CD4-positive, alpha-beta T cell treated with Interleukin-15 for 1 hour (primary cell): ENCODE measurements around the gene KNDC1.

Source experiments
- DNase-seq: peaks from one replicate; pipeline ENCODE4 v3.0.0-alpha.2; 2020

KNDC1 gene

DNA sequence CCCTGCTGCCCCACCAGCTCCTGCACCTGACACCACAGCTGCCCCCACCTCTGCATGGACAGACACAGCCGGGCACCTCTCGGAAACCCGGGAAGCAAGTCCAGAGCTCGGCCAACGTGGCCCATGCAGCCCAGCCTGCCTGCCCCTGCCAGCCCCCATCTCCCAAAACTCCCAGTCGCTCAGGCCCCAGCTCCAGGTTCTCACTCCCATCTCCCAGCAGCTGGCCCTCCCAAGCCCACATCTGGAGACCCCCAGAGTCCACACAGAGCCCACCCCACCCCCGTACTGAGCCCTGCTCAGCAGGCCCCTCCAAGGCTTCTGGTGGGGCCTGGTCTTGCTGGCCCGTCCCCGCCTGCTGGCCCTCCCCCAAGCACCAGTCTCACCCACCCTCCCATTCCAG lies 37.8 kb downstream of the KNDC1 start:
- DNase-seq = no peak

DNA sequence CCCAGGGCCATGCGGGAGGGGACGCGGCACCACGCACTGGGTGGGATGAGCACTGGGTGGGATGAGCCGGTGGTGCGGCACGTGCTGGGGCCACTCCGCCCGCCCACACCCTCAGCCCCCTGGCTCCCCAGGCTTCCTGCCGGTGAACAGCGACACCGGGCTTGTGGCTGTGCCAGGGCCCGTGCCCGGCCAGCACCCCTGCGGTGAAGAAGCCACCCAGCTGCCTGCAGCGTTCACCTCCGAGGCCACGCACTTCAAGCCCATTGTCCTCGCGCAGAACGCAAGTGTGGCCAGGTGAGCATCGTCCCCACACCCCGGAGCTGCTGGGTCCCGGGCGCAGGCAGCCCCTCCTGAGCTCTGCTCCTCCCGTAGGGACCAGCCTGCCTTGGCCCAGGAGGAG lies 38.2 kb downstream of the KNDC1 start:
- DNase-seq = no peak

DNA sequence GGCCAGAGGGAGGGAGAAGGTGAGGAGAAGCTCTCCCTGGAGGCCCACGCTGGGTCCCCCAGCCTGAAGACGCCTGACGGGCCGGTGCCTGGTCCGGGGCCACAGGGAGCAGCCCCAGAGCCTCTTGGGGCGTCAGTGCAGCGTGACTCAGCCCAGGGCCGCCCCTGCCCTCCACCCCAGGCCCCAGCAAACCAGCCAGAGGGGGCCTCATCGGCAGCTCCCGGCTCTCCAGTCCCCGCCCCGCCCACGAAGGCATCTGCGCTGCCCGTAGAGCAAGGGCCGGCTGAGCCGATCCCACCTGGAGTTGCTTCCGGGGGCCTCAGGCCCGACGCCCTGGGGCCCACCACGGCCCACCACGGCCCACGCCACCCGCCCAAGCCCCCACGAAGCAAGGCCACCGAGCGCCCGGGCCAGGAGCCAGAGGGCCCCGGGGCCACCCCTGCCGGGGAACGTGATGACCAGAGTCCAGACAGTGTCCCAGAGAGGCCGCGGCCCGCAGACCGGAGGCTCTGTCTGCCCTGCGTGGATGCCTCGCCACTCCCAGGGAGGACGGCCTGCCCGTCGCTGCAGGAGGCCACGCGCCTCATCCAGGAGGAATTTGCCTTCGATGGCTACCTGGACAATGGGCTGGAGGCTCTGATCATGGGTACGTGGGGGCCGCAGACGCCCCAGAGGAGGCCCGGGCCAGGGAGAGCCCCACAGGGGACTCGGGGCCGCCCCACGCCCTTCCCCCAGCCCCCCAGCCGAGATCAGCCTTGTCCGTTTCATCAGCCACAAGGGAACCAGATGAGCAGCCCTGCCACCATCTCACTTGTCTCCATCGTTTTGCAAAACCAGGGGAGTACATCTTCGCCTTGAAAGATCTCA lies 38.8 kb downstream of the KNDC1 start:
- no peak for DNase-seq

DNA sequence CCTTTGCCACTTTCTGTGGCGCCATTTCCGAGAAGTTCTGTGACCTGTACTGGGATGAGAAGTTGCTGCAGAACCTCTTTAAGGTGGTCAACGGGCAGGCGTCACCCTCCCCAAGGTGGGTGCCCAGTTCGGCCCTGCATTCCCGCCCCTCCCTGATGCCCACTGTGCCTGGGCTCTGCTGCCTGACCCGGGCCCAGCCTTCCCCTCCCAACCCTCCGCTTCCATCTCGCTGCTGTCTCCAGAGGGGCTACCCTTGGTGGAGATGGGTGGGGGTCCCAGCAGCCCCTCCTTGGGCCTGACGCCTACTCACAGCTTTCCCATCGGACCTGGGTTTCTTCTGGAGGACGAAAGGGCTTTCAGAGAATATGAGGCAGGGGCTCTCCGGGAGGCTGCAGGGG lies 39.5 kb downstream of the KNDC1 start:
- no peak for DNase-seq

DNA sequence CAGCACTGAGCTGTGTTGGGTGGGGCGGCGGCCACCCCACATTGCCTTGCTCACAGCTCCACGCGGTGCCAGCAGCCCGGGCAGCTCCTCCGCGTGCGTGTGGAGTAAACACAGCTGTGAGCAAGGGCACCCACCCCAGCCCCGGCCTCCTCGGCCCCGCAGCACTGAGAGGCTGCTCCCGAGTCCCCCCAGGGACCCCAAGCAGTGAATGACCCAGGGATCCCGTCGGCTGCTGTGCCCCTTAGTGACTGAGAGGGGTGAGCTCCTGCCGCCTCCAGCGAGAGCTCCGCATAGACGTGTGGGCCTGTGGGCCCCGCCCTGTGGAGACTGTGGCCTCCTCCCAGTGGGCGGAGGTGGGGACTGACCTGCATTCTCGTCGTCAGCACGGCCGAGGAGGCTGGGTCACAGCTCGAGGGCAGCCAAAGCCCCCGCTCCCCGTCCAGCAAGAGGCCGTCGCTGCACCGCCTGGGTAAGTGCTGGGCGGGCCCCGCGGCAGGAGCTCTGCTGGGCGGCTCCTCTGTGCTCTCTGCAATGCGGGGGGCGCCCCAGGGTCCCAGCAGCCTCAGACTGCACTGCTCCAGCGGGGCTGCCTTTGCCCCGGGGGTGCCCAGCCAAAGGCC lies 40.1 kb downstream of the KNDC1 start:
- DNase-seq = no peak

DNA sequence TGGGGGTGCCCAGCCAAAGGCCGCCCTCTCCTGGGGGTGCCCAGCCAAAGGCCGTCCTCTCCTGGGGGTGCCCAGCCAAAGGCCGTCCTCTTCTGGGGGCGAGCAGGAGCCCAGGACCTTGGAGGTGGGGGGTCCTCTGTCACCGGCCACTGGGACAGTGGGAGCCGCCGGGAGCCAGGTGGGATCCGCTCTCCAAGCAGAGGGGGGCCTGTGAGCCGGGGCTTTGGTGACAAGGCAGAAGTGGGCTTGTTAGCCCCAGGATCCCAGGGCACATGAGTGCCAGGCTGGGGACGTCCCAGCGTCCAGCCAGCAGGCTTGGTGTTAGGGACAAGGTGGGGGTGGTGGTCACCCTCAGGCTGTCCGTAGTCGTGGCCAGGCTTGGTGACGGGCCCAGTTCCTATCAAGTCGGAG lies 40.6 kb downstream of the KNDC1 start:
- no peak for DNase-seq

DNA sequence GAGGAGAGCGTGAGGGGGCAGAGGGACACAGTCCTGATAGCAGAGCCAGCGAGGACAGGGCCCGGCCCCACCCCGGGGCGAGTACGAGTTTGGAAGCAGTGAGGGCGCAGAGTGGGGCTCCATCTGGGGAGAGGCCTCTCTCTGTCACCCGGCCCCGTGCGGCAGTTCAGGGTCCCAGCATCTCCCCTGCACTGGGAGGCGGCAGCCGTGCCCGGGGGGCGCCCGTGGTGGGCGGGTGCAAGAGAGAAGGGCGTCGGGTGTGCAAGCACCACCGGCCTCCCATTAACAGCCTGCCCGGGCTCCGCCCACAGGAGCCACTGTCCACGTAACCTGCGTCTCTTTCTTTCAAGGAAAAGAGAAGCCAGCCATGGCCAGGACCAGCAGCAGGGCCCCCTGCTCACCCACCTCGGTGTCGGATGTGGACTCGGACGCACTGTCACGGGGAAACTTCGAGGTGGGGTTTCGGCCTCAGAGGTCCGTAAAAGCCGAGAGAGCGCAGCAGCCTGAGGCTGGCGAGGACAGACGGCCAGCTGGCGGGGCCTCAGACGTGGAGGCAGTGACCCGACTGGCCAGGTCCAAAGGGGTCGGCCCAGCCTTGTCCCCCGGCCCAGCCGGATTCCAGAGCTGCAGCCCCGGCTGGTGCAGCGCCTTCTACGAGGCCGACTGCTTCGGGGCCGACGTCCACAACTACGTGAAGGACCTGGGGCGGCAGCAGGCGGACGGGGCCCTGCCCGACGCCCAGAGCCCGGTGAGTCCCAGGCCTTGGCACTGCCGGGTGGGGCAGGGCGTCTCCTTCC lies 41.3 kb downstream of the KNDC1 start:
- no peak for DNase-seq

DNA sequence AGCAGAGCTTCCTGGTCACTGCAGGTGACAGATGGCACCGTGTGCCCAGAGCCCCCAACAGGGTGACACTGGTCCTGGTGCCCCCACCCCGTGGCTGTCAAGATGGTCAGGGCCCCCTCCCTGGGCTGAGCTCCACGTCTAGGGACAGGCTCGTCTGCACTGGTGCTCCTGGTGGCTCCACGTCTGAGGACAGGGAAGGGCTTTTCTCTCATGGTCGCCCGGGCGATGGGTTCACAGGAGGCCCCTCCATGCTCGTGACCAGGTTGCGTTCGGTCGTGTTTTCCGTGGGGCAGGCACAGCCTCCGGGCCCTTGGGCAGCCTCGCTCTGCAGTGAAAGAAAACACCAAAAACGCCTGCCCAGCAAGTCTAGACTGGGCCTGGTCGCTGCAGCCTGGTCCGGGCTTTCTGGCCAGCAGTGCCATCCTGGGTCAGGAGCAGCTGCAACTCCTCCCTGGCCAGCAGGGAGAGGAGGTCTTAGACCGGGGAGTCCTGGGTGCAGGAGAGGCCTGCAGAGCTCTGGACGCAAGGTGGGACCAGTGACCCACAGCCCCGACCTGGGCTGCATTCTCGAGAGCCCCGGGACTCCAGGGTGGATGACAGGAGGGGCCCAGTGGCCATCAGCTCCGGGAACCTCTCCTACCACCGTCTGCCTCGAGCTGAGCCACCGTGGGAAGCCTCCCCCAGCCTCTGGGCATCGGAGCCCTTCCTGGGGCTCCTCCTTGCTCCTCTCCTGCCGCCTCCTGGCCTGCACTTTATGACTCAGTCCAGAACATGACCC lies 42.1 kb downstream of the KNDC1 start:
- DNase-seq = no peak

DNA sequence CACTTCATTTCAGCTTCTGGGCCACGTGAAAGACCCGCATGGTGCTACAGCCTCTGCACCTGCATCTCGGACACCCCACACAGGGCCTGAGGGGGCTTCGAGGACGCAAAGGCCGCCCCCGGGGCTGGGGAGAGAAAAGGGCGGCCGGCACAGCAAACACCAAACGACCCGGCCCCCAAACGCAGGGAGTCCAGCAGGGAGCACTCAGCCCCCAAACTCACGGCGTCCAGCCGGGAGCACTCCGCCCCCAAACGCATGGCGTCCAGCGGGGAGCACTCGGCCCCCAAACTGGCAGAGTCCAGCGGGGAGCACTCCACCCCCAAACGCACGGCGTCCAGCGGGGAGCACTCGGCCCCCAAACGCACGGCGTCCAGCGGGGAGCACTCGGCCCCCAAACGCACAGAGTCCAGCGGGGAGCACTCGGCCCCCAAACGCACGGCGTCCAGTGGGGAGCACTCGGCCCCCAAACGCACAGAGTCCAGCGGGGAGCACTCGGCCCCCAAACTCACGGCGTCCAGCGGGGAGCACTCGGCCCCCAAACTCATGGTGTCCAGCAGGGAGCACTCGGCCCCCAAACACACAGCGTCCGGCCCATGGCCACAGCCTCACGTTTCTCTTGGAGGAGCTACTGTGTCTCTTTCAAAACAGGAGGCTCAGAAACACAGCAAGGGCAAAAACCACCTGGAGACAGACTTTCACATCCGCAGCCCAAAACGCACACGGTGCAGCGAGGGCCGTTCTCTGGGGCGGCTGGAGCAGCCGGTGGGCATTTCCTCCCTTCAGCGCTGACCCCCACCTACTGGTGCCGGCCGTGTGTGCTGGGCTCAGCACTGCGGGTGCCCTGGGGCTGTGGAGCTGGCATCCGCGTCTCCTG lies 43.0 kb downstream of the KNDC1 start:
- DNase-seq = no peak

DNA sequence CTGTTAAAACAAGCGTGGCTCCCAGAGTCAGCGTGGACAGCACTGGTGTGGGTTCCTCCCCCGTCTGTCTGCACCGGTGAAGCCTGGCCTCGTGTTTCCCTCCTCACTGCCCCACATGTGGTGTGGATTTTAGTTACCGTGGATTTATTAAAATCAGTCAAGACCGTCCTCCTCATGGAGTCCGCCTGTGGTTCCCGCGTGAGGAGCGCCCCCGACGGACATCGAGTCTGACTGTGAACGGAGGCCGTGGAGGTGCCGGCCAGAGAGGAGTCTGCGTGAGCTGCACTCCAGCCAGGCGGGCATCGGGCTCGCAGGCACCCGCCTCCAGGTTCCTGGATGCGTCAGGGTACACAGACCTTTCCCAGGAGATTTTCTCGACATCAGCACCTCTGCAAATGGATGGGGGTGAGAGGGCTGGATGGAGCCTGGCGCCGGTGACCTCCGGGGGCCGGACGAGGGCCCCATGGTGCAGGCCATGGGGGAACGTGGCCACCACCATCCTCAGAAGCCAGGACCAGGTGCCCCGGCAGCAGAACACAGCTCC lies 43.7 kb downstream of the KNDC1 start:
- DNase-seq = no peak

DNA sequence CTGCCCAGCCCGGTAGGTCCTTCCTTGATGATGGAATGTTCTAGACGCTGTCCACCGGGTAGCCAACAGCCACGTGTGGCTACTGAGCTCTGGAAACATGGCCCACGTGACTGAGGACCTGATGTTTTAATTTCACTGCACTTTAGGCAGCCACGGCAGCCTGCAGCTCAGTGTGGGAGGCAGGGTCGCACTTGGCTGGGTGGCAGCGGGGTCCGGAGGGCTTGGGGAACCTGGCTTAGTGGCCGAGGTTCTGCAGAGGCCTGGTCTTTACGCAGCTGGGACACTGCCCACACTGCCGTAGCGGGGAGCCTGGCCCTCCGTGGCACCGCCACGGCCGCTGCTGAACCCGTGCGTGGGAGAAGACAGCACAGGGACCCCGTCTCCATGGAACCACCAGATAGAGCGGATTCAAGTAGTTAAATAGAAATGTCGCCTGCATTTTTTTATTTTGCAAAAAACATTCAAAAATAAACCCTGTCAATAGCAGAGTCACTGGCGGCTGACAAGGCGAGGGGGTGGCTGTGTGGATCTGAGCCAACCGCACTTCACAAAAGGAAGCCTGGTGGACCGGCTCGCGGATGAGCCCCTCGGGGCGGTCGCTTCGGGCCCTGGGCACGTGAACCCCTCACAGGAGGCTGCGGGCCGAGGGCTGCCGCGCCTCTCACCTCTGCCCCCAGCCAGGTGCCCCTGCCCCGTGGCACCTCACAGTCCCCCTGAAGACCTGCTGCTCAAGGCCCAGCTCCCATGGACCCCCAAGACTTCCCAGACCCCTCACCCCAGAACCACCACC lies 44.4 kb downstream of the KNDC1 start:
- no peak for DNase-seq

DNA sequence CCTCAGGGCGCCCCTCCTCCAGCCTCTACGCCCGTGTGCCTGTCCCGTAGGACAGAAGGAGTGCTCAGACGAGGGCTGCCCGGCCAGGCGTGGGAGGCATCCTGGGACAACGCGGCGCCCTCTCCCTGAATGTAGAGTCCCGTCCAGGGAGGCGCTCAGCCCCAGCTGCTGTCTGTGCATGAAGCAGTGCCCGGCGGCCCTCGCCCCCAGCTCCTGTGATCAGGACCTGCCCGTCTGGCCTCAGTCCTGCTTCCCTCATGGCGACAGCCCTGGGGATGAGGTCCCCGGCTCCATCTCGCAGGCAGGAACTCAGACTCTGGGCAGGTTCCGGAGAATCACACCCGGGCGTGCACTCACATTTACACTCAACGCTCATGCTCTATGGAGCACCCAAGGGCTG lies 45.1 kb downstream of the KNDC1 start:
- DNase-seq = no peak

DNA sequence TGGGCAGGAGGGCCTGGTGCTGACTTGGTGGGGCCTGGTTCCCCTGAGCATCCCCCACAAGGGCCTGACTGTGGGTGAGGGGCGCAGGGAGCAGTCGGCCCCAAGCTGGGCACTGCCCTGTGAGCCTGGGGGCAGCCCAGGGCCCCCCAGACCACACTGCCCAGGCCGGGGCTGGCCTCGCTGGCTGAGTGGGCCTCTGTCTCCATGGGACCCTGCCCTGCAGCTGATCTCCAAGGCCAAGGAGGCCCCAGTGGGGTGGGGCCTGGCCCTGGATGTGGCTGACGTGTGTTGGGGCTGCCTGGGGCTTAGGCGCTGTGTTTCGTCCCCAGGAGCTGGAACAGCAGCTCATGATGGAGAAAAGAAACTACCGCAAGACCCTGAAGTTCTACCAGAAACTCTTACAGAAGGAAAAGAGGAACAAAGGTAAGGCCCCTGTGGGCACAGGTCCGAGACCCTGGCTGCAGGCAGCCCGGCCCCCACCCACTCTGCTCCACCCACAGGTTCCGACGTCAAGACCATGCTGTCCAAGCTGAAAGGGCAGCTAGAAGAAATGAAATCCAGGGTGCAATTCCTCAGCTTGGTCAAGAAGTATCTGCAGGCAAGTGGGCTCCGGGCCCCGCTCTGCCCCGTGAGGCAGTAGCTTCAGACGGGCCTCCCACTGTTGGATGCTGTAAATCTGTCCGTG lies 46.5 kb downstream of the KNDC1 start:
- no peak for DNase-seq

DNA sequence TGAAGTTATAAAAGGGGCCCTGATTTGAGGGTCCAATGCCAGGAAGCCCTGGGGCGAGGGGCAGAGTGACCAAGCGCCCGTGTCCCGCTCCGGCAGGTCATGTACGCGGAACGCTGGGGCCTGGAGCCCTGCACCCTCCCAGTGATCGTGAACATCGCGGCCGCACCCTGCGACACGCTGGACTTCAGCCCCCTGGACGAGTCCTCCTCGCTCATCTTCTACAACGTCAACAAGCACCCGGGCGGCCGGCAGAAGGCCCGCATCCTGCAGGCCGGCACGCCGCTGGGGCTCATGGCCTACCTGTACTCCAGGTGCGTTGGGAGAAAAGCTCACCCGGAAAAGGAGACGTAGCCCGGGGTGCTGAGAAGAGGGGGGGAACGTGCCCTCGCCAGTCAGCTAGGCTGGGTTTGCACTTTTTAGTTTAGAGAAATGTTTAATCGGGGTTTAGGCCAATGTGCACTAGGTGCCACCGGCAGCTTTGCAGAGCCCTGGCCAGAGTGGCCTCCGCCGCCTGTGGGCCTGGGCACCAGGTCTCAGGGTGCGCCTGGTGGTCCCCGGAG lies 47.1 kb downstream of the KNDC1 start:
- DNase-seq = no peak

DNA sequence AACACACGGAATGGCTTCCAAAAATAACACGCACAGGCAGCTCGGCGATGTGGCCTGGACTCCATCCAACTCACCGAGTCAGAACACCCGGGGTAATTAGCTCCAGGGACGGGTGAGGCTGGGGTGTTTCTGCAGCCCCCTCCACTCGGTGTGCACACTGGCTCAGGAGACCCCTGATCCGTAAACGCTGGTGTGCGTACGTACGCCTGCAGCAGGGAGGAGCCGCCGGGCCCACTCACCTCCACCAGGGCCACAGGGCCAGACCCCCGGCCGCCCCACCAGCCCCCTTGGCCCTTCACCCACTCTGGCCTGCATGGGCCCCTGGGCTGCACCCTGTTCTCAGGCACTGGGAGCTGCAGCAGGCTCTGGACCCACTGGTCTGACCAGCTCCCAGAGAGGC lies 47.6 kb downstream of the KNDC1 start:
- no peak for DNase-seq

DNA sequence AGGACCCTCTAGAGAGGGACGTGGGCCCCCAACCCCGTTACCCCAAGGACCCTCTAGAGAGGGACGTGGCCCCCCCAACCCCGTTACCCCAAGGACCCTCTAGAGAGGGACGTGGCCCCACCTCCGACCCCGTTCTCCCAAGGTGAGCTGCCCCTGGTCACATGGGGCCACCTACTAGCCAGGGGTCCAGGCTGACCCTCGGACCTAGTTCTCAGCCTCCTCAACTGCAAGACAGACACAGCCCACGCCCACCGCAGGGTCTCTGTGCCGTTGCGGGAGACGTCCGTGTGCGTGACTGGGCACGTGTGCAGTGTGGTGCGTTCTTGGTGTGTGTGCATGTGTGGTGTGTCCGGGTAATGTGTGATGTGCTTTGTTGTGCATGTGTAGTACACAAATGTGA lies 48.4 kb downstream of the KNDC1 start:
- DNase-seq = no peak

DNA sequence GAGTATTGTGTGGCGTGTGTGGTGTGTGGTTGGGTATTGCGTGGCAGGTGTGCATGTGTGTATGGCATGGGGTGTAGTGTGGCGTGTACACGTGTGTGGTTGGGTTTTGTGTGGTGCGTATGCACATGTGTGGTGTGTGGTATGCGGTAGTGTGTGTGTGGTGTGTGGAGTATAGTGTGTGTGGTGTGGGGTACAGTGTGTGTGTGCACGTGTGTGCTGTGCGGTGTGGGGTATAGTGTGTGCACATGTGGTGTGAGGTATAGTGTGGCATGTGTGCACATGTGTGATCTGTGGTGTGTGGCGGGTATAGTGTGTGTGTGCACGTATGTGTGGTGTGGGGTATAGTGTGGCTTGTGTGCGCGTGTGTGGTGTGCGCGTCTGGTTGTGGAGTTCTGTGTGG lies 49.1 kb downstream of the KNDC1 start:
- no peak for DNase-seq

DNA sequence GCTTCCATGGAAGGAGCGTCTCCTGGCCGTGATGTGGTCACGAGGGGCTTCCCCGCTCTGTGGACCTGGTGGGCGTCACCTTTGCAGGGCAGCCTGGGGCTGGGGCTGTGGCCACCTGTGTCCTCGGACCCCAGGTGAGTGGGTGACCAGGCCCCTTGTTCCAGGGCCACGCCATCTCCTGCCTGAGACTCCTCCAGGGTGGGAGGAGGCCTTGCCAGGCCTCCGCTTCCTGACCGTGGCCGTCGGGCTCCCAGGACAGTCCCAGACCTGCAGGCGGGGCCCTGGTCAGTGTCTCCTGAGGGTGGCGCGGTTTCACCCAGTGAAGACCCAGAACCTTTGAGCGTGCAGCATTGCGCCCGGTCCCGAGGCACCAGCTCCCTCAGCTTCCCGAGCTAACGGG lies 49.6 kb downstream of the KNDC1 start:
- no peak for DNase-seq

DNA sequence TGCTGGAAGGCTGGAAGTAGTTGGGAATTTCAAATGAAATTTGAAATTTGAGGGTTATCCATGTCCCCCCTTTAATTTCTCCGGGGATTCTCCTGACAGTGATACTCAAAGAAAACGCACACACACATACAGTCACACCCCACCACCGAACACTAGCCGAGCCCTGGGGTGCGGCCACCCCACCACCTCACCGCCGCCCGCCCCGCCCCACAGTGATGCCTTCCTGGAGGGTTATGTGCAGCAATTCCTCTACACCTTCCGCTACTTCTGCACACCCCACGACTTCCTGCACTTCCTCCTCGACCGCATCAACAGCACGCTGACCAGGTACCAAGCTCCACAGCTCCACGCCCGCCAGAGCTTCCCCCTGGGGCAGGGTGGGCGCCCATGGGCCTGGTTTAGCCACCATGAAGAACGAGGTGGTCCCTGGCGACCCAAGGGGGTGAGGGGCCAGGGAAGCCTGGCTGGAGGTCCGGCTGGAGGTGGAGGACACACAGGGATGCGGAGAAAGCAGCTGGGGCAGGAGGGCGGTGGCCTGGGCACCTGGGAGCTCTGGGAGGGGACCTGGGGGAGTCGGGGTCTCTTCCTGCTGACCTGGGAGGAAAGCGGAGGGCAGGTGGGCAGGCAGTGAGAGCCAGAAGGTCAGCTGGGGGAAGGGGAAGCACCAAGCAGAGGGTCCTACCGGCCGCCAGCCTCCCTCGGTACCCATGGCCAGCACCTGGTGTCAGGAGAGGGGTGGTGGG lies 50.5 kb downstream of the KNDC1 start:
- DNase-seq = no peak
